ENCODE data around the gene PROB1. TPM values are rescaled to one million over a fixed set of nuclear protein-coding genes. Genes with fewer than 3 reads are reported as not detected.

PROB1 gene
- total and polyA plus RNA-seq, 2 of the 8 experiments (the other 6 are each of a cell fraction or from before 2014, with no cell fraction given): 0.89 to 3.1 TPM

DNA sequence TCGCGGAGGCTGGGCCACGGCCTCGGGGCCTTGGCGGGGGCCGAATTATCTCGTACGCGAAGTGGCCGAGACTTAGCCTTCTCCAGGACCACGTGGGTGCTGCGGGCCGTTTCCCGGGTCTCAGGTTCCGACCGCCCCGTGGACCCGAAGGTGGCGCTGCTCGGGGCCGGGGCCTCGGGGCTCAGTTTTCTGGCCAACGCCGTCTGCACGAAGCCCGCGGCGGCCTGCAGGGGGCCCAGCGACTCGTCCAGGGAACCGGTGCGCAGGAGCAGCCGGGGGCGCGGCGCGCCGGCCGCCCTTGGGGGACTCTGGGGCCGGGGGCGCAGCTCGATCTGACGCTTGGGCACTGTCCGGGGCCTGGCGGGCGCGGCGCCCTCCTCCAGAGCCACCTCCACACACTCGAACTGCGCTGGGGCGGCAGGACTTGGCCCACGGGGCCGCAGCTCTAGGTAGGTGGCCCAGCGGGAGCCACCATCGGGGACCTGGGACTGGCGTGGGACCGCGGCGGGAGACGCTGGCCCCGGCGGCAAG is 716 bp downstream of the PROB1 start (continued):
- TF ChIP-seq, protein P1, sequence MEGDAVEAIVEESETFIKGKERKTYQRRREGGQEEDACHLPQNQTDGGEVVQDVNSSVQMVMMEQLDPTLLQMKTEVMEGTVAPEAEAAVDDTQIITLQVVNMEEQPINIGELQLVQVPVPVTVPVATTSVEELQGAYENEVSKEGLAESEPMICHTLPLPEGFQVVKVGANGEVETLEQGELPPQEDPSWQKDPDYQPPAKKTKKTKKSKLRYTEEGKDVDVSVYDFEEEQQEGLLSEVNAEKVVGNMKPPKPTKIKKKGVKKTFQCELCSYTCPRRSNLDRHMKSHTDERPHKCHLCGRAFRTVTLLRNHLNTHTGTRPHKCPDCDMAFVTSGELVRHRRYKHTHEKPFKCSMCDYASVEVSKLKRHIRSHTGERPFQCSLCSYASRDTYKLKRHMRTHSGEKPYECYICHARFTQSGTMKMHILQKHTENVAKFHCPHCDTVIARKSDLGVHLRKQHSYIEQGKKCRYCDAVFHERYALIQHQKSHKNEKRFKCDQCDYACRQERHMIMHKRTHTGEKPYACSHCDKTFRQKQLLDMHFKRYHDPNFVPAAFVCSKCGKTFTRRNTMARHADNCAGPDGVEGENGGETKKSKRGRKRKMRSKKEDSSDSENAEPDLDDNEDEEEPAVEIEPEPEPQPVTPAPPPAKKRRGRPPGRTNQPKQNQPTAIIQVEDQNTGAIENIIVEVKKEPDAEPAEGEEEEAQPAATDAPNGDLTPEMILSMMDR (IDR thresholded peaks at IDR 0.05; ENCODE audit: control extremely low read depth in 1 of 3, insufficient read depth in 1 of 3, low read depth in 1 of 3, low read length in 3 of 3): peak in 2 of 3 experiments; percentile 50 to 84; a peak in 3 of 4 replicates
- TF ChIP-seq, protein P2, sequence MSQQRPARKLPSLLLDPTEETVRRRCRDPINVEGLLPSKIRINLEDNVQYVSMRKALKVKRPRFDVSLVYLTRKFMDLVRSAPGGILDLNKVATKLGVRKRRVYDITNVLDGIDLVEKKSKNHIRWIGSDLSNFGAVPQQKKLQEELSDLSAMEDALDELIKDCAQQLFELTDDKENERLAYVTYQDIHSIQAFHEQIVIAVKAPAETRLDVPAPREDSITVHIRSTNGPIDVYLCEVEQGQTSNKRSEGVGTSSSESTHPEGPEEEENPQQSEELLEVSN (IDR thresholded peaks at IDR 0.05): peak; percentile 56; the same call in 1 of the 2 replicates
- peak; percentile 13 to 48; a peak in 3 of 4 replicates for TF ChIP-seq RAD21 (IDR thresholded peaks at IDR 0.05 in 1 of 2, conservative IDR thresholded peaks at IDR 0.05 in 1 of 2; ENCODE audit: low read depth in 2 of 2, low read length in 2 of 2)
- peak; percentile 55; the same call in 1 of the 2 replicates for TF ChIP-seq SUZ12 (IDR thresholded peaks at IDR 0.05; ENCODE audit: low read length)
- no peak for TF ChIP-seq TCF12 (IDR thresholded peaks at IDR 0.05; ENCODE audit: low read depth, low read length)
- TF ChIP-seq, protein P3, sequence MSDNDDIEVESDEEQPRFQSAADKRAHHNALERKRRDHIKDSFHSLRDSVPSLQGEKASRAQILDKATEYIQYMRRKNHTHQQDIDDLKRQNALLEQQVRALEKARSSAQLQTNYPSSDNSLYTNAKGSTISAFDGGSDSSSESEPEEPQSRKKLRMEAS (IDR thresholded peaks at IDR 0.05): peak; percentile 56
